Heart right ventricle (tissue), 16 donors: ENCODE measurements around the gene KCNV2. TPM values are rescaled to one million over a fixed set of nuclear protein-coding genes. Genes with fewer than 3 reads are reported as not detected.

Source experiments
- ATAC-seq, 8 donors: fragments of 200-7000 bp; cut with Tn5 transposase; one replicate each; pipeline ENCODE4 v1.9.1; 2020; ENCODE audit warnings: mild to moderate bottlenecking in 8 of 8, moderate library complexity in 8 of 8, moderate number of reproducible peaks in 1 of 8
- DNase-seq, 2 donors: peaks; one replicate each; pipeline ENCODE4 v3.0.0-alpha.2; 2020
- H3K27ac ChIP-seq, 10 donors: fragments of 200-600 bp; sonication (generic) in 2 of 10; one replicate each; pipeline versions ENCODE4 v1.5.0 to v1.8.0; 2020 to 2022; ENCODE audit warnings: mild to moderate bottlenecking in 3 of 10
- H3K27me3 ChIP-seq, 7 donors: fragments of 200-600 bp; one replicate each; pipeline ENCODE4 v1.8.0; 2021 to 2022; ENCODE audit warnings: mild to moderate bottlenecking in 2 of 7
- H3K36me3 ChIP-seq, 9 donors: fragments of 200-600 bp; sonication (generic) in 1 of 9; one replicate each; pipeline versions ENCODE4 v1.5.0 to v1.8.0; 2020 to 2022; ENCODE audit warnings: mild to moderate bottlenecking in 2 of 9
- H3K4me1 ChIP-seq, 9 donors: fragments of 200-600 bp; sonication (generic) in 1 of 9; one replicate each; pipeline versions ENCODE4 v1.5.0 to v1.8.0; 2020 to 2022; ENCODE audit warnings: mild to moderate bottlenecking in 4 of 9
- H3K4me3 ChIP-seq, 10 donors: fragments of 200-600 bp; sonication (generic) in 2 of 10; one replicate each; pipeline versions ENCODE4 v1.5.0 to v1.8.0; 2020 to 2022; ENCODE audit warnings: mild to moderate bottlenecking in 7 of 10, moderate library complexity in 2 of 10
- H3K9me3 ChIP-seq, 11 donors: fragments of 200-600 bp in 10 of 11; sonication (generic) in 2 of 11; one replicate each; pipeline versions ENCODE4 v1.5.0 to v1.8.0; 2013 to 2022; ENCODE audit warnings: mild to moderate bottlenecking in 2 of 11, control low read depth in 1 of 11, moderate library complexity in 1 of 11
- WGBS, 2 donors: extraction: QIAGEN DNeasy Blood & Tissue Kit; methylation state at CpG; one replicate each; pipeline ENCODE4 v1.1.7; 2013; ENCODE audit warnings: inconsistent platforms in 1 of 2; 5-methylcytosine and 5-hydroxymethylcytosine counted together
- intact Hi-C, 10 donors: fragments of 100-400 bp; cut with DNase I; formaldehyde crosslinking; loops; one replicate each; pipeline versions ENCODE4 v1.11.1 to v1.14.2; 2022
- polyA plus RNA-seq, 2 donors: library from polyadenylated mRNA; stranded (reverse); fragments of 200-250 nt; gene quantifications; one replicate each; pipeline ENCODE4 v1.2.3, GENCODE V29; 2013
- total RNA-seq, 10 donors: library from RNA; stranded (reverse); fragmentation: NEBNext Ultra II Directional in 3 of 10; extraction: Animal tissue kit (Norgen Biotek cat#: 25700) in 3 of 10; gene quantifications; one replicate each; pipeline versions ENCODE4 v1.2.1 to v1.2.4, GENCODE V29; 2021 to 2023
- TF ChIP-seq, protein P1 (sequence below), 9 donors: fragments of 200-600 bp; sonication (generic) in 2 of 9; IDR thresholded peaks; one replicate each; pipeline versions ENCODE4 v1.5.0 to v1.8.0; 2021 to 2022; ENCODE audit warnings: antibody characterized with exemption in 9 of 9, mild to moderate bottlenecking in 5 of 9, moderate library complexity in 1 of 9
- donor health status: Arrhythmogenic right ventricular cardiomyopathy.
- donor health status: ischemic (EF 13 %, LVEDD 7.1; RV severe dilation, severe dysfunction).
- donor health status: healthy with polysubstance abuse.
- donor health status: DM: no; HTN: yes; CAD: no.
- donor health status: DM: no; HTN: no; CAD: no.
- donor health status: ischemic (EF 25% LVEDD 6.9; RV normal size, moderate dysfunction).
- donor health status: ischemic (EF 25% LVEDD 5.7; RV mildly dilated, moderate dysfunction).
- donor health status: healthy.
- donor health status: DM: yes; HTN: yes; CAD: no.
- donor health status: Ischemic cardiomyopathy.
- donor health status: ischemic (EF 35%, LVEDD 5.7; RV mildly dilated, moderate dysfunction).
- donor health status: nonischemic (EF 11% LVEDD 7.7; RV severe dilation, severe dysfunction).
- donor health status: DM: yes; HTN: yes; CAD: no.
- donor health status: PGD.
- donor health status: ischemic (EF 29% LVEDD 5.4; RV normal size, mild dysfunction).
- donor health status: nonischemic (EF 23%, LVEDD 6.1; RV moderate dilation, normal function).

Gene KCNV2
- total and polyA plus RNA-seq, 12 donors: not detected

DNA sequence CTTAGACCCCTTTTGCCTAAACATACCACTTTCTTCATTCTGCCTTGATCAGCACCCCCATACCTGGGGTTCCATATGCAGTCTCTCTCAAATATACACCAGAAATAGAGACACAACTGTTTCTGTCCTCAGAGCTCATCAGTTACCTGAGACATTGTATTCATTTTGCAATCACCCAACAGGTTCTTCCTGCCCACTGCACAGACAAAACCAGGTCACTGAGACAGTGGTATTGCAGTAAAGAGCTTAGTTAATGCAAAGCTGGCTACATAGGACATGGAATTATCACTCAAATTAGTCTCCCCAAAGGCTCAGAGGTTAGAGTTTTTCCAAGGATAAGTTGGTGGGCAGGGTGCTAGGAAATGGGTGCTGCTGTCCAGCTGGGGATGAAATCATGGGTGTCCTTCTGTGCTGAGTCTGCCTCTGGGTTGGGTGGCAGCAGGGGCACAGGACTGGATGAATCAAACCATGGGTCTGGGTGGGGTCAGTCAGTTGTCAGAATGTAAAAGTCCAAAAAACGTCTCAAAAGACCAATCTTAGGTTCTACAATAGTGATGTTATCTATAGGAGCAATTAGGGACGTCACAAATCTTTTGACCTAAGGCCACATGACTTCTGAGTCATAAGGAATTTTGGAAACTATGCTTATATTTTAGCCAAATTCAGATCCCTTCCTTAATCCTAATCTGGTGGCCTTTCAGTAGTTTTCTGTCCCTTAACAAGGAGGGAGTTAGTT lies 41.0 kb downstream of the KCNV2 start:
- ATAC-seq: no peak
- intact Hi-C loops: no loop called here
- no peaks in the 10 kb centered on the region for H3K9me3 ChIP-seq
- 72% methylated on average over 2 of the region's 2 CpGs for WGBS, 2 donors
- H3K4me1 ChIP-seq: peaks cover 0 to 8% (median 0%) of the 10 kb centered on the region in 9 donors
- no peaks in the 10 kb centered on the region for H3K27me3 ChIP-seq
- no peak overlapping the region for H3K27ac ChIP-seq
- no peak overlapping the region for H3K4me3 ChIP-seq
- DNase-seq: no peak
- TF ChIP-seq, protein P1, sequence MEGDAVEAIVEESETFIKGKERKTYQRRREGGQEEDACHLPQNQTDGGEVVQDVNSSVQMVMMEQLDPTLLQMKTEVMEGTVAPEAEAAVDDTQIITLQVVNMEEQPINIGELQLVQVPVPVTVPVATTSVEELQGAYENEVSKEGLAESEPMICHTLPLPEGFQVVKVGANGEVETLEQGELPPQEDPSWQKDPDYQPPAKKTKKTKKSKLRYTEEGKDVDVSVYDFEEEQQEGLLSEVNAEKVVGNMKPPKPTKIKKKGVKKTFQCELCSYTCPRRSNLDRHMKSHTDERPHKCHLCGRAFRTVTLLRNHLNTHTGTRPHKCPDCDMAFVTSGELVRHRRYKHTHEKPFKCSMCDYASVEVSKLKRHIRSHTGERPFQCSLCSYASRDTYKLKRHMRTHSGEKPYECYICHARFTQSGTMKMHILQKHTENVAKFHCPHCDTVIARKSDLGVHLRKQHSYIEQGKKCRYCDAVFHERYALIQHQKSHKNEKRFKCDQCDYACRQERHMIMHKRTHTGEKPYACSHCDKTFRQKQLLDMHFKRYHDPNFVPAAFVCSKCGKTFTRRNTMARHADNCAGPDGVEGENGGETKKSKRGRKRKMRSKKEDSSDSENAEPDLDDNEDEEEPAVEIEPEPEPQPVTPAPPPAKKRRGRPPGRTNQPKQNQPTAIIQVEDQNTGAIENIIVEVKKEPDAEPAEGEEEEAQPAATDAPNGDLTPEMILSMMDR (IDR thresholded peaks at IDR 0.05): no peak
- H3K36me3 ChIP-seq: peaks cover 0 to 8% (median 0%) of the 10 kb centered on the region in 9 donors

DNA sequence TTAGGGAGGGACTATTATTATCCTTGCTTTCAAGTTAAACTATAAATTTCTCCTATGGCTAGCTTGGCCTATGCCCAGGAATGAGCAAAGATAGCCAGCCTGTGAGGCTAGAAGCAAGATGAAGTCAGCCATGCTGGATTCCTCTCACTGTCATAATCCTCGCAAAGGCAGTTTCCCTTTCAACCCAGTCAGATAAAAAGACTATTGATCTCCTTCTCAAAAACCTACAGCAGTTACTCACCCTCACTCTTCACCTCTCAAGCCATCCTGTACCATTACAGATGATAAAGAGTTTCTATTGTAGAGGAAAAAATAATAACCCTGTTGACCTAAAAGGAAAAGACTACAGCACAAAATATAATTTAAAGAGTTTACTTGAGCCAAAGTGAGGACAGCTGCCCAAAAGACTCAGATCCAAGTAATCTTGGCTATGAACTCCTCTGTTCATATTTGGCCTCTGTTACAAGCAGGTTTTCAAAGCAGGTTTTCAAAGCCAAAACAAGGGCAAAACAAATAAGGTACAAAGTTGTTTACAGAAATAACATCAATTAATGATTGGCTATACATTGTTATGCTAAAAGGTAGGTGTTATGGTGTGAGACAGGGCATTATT lies 41.7 kb downstream of the KCNV2 start:
- peaks cover 0 to 8% (median 0%) of the 10 kb centered on the region in 9 donors for H3K4me1 ChIP-seq
- 0 to 84% methylated on average over 1 of the region's 1 CpG for WGBS, 2 donors
- no peak overlapping the region for H3K4me3 ChIP-seq
- intact Hi-C loops: no loop called here
- no peaks in the 10 kb centered on the region for H3K9me3 ChIP-seq
- TF ChIP-seq, protein P1 (IDR thresholded peaks at IDR 0.05): no peak
- no peaks in the 10 kb centered on the region for H3K27me3 ChIP-seq
- no peak for ATAC-seq
- no peak for DNase-seq
- peaks cover 0 to 8% (median 0%) of the 10 kb centered on the region in 9 donors for H3K36me3 ChIP-seq
- no peak overlapping the region for H3K27ac ChIP-seq

DNA sequence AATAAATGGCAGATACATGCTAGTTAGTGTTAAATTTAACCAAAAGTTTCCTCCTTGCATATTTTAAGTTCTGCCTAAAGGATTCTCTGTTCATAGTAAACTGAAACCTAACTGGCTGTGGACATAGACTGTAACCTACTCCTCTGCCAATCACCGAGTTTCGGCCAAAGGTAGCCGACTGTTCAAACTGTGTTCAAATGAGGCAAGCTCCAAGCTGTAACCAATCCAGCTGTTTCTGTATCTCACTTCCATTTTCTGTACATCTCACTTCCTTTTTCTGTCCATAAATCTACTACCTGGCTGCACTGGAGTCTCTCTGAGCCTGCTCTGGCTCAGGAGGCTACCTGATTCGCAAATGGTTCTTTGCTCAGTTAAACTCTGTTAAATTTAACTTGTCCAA lies 44.1 kb downstream of the KCNV2 start:
- Histone ChIP-seq H3K4me1 (peaks cover 0 to 8% (median 0%) of the 10 kb centered on the region in 9 donors), H3K4me3 (no peak overlapping the region), H3K27ac (no peak overlapping the region), H3K36me3 (peaks cover 0 to 8% (median 0%) of the 10 kb centered on the region in 9 donors), H3K9me3 (no peaks in the 10 kb centered on the region), H3K27me3 (no peaks in the 10 kb centered on the region)
- WGBS, 2 donors: 85 to 89% methylated on average over 4 of the region's 4 CpGs
- ATAC-seq: no peak
- DNase-seq: no peak
- TF ChIP-seq, protein P1 (IDR thresholded peaks at IDR 0.05): no peak
- intact Hi-C loops: no loop called here

DNA sequence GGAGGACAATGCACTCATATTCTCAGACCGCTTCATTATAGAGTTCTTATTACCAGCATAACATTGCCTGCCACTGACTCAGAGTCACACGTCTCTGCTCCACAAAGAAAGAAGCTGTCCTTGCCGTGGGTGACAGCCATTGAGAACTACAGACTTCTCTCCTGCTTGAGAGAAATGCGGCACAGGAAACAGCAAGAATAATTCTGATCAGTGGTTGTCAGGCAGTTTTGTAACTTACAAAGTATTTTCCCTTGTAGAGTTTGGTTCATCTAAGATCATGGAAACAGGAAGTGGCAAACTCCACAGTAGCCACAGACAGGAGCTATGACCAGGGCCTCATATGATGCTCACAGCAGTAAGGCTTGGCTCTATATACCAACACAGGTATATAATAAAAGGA lies 47.0 kb downstream of the KCNV2 start:
- ATAC-seq (no peak), DNase-seq (no peak)
- intact Hi-C loops: no loop called here
- WGBS, 2 donors: 83 to 89% methylated on average over 4 of the region's 4 CpGs
- Histone ChIP-seq H3K27ac (no peak overlapping the region), H3K4me3 (no peak overlapping the region), H3K9me3 (no peaks in the 10 kb centered on the region), H3K27me3 (no peaks in the 10 kb centered on the region), H3K36me3 (peaks cover 0 to 13% (median 0%) of the 10 kb centered on the region in 9 donors), H3K4me1 (peaks cover 0 to 3% (median 0%) of the 10 kb centered on the region in 9 donors)
- TF ChIP-seq, protein P1 (IDR thresholded peaks at IDR 0.05): no peak
